ENCODE results near the gene DKK2.
"Not testable (repeated sequence)": the region's sequence is repeated elsewhere in the genome, so short reads cannot be mapped to it uniquely, and the experiment has no call there.

The DKK2 gene

GRCh38 chr4:106930522-106930921 lies 105.6 kb downstream of the DKK2 start:
- H3K27ac ChIP-seq = no peak overlapping the region
- DNase-seq (ENCODE audit: low read depth, low spot score) = no peak

DNA sequence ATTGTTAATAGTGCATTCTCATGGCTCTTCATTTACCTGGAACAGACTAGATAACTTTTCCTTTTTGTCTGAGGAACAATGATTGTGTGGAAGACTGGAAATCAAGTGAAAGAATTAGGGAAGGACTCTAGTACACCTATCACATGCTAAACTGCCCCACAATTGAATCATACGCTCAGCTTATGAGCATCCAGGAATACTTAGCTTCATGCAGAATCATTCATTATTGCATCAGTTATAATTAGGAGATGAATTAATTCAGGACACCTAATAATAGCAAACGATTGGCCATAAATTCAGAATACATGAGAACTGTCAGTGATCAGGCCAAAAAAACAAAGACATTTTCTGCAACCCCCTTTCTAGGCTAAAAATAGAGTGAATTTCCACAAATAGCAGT lies 106.9 kb downstream of the DKK2 start:
- no peak for DNase-seq (ENCODE audit: low read depth, low spot score)

GRCh38 chr4:106914223-106914622 lies 121.9 kb downstream of the DKK2 start:
- no peak overlapping the region for H3K27ac ChIP-seq
- DNase-seq (ENCODE audit: low read depth, low spot score) = no peak

More for the DNA sequence above, 106.9 kb downstream of the DKK2 start:
- H3K27ac ChIP-seq = no peak overlapping the region

DNA sequence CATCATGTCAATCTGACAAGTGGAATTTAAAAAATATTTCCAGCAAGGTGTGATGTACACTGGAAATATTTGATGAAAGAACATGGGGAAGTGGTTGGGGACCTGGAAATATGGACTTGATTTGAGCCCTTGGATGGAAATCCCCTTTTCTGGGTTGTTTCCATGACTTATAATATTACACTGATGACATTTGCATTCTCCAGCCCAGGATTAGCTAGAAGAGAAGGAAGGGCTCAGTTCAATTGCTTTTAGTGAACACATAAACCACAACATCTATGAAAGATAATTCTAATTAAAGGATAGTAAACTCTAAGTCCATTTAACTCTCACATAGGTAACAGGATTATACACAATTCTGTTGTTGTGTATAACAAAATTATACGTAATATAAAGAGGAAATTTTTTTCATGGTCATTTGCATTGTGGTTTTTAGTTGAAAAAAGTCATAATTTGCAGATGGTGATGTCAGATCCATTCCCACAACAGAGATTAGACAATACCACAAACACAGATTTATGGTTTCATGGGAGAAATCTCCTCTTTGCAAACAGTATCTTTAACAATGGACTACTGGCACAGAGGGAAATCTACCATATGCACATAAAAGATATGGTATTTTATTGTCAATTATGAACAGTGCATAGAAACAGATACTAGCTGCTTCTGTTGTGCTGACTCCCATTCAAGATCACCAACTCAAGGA lies 126.5 kb downstream of the DKK2 start:
- no peak overlapping the region for H3K27ac ChIP-seq
- no peak for DNase-seq (ENCODE audit: low read depth, low spot score)

- not testable (repeated sequence) for H3K27ac ChIP-seq; DNase-seq (ENCODE audit: low read depth, low spot score)
These were observed 128.1 kb downstream of the DKK2 start for GRCh38 chr4:106908049-106908448.

GRCh38 chr4:106907216-106907615 lies 128.9 kb downstream of the DKK2 start:
- no peak overlapping the region for H3K27ac ChIP-seq
- DNase-seq (ENCODE audit: low read depth, low spot score) = no peak

- no peak for DNase-seq (ENCODE audit: low read depth, low spot score)
- H3K27ac ChIP-seq = no peak overlapping the region
These were observed 129.4 kb downstream of the DKK2 start for GRCh38 chr4:106906728-106907127.

- peak; percentile 1 for DNase-seq (ENCODE audit: low read depth, low spot score)
- H3K27ac ChIP-seq = no peak overlapping the region
These were observed 137.4 kb downstream of the DKK2 start for GRCh38 chr4:106898621-106899230.

- H3K27ac ChIP-seq = no peak overlapping the region
- no peak for DNase-seq (ENCODE audit: low read depth, low spot score)
These were observed 142.2 kb downstream of the DKK2 start for GRCh38 chr4:106893903-106894302.

DNA sequence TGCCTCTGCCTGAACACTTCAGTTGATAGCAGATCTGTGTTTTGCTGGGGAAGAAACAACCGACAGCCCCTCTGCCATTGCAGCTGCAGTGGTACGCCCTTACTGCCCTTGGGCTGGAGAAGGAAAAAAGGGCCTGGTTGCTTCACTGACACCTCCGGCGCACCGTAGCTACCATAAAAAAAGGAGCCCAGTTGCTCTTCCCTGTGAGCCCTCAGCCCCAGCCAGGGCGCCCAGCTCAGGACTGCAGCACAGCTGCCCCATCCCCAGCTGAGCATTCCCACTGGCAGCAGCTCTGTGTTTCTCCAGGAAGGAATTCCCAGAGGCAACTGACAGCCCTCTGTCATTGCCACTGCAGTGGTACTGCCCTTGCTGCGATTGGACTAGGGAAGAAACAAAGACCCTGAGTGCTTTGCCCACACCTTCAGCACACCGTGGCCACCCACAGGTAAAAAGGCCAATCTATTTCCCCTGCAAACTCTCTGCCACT lies 142.7 kb downstream of the DKK2 start:
- H3K27ac ChIP-seq = no peak overlapping the region
- DNase-seq (ENCODE audit: low read depth, low spot score) = no peak

DNA sequence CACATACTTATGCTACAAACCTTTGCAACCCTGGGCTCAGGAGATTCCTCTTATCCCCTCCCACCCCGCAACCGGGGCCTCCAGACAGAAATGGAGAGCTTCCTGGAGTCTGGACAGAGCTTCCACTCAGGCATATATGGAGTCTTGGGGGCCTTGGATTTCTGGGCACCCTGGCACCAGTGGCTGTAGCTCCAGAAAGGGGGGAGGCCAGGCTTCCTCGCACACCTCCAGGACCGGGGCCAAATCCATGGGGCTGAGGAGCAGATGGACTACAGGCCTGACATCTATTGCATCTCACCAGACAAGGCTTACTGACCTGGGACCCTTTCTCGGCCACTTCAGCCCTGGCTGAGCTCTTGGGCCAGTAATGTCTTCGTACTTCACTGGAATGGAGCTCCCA lies 143.3 kb downstream of the DKK2 start:
- DNase-seq (ENCODE audit: low read depth, low spot score) = no peak
- no peak overlapping the region for H3K27ac ChIP-seq

DNA sequence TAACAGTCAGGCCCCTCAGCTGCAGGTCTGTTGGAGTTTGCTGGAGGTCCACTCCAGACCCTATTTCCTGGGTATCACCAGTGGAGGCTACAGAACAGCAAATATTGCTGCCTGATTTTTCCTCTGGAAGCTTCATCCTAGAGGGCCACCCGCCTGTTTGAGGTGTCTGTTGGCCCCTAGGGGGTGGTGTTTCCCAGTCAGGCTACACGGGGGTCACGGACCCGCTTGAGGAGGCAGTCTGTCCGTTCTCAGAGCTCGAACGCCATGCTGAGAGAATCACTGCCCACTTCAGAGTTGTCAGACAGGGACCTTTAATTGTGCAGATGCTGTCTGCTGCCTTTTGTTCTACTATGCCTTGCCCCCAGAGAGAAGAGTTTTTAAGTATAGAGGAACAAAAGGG lies 160.8 kb downstream of the DKK2 start:
- DNase-seq (ENCODE audit: low read depth, low spot score) = no peak
- H3K27ac ChIP-seq = no peak overlapping the region

Measured in epithelial cell of prostate (primary cell).